ENCODE results near the gene WWOX.

DNA sequence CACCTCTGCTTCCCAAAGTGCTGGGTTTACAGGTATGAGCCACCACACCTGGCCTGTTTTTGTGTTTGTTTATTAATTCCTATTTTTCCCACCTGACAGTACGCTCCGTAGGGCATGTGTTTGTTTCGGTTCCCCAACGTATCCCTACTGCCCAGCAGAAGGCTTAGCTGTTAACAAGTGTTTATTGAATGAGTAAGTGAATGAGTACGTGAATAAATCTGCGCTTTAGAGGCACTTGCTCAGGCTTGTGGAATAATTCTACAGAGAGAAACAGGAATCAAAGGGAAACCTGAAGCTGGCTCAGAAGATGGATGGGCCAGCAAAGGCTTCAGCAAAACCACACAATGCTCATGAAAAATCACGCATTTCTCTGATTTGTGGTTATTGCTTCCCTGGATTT is 853.2 kb downstream of the WWOX start:
- TF ChIP-seq CTCF (IDR thresholded peaks at IDR 0.05; ENCODE audit: poor library complexity) (no peak), EZH2phosphoT487 (IDR thresholded peaks at IDR 0.05; ENCODE audit: low read depth, severe bottlenecking, unreplicated experiment) (no peak), EZH2 (IDR thresholded peaks at IDR 0.05; ENCODE audit: borderline replicate concordance) (no peak)

Measured in hepatocyte (in vitro differentiated cells).